Nephron (organoid): Measurements from ENCODE around the gene MRPL51.

ENCODE experiments used
- H3K27ac Mint-ChIP-seq, 3 experiments: 2 replicates each; pipeline ENCODE4 v1.8.0; 2020; ENCODE audit warnings: mixed read lengths in 3 of 3, mild to moderate bottlenecking in 2 of 3, moderate library complexity in 1 of 3
- H3K27me3 Mint-ChIP-seq: 2 replicates; pipeline ENCODE4 v1.8.0; 2021; ENCODE audit warnings: low read depth, mild to moderate bottlenecking, moderate library complexity, mixed read lengths
- H3K36me3 Mint-ChIP-seq: 2 replicates; pipeline ENCODE4 v1.8.0; 2020; ENCODE audit warnings: low read depth, mixed read lengths
- H3K4me1 Mint-ChIP-seq: 2 replicates; pipeline ENCODE4 v1.8.0; 2020; ENCODE audit warnings: mixed read lengths
- H3K4me3 Mint-ChIP-seq, 3 experiments: 2 replicates each; pipeline ENCODE4 v1.8.0; 2020; ENCODE audit warnings: mild to moderate bottlenecking in 3 of 3, mixed read lengths in 3 of 3, moderate library complexity in 2 of 3
- H3K9me3 Mint-ChIP-seq: 2 replicates; pipeline ENCODE4 v1.8.0; 2020; ENCODE audit warnings: mixed read lengths
- TF ChIP-seq, protein P1 (sequence below), 3 experiments: fragments of 200-600 bp; sonication (generic); IDR thresholded peaks; one replicate each; pipeline ENCODE4 v1.5.0; 2021; ENCODE audit warnings: antibody characterized with exemption in 3 of 3; ENCODE audit not compliant: unreplicated experiment in 3 of 3

MRPL51 gene

DNA sequence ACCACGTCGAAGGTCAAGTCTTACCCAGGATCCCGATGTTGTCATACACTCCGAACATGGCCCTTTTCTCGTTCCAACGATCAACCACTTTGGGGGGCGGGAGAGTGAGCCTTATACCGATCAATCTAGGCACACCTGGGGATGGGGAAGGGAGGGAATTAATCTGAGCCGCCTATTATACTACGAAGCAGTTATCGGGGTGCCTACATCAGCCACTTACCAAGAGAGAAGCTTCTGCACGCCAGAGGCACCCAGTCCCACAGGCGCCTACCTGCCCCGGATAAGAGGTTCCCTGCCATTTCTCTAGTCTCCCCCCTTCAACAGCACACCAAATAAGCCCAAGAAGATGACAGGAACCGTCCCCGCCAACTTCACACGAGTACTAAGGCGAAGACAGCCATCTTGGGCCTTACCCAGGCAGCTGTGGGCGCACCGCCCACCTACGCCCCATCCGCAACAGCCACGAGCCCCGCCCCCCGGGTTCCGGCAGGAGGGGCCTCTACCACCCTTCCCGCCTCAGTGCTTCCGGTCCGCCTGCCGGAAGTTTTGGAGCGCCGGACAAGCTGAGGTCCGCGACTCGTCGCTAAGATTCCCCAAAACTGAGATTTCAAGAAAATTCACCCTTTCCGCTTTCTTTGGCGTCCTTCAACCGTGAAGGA is at the start of gene MRPL51:
Gene MRPL51 (minus strand): TSS at position 425 of the 659 bp plus-strand sequence. CDS start 126 bp downstream, at position 299.
- Mint-ChIP-seq H3K36me3 (peaks cover 16% of the 10 kb centered on the region), H3K9me3 (no peaks in the 10 kb centered on the region), H3K27me3 (no peaks in the 10 kb centered on the region), H3K4me3 (peak within 1 kb of the TSS; percentile 89 to 97 (median 90)), H3K27ac (peak within 1 kb of the TSS; percentile 97 to 99 (median 99)), H3K4me1 (peaks cover 27% of the 10 kb centered on the region)
- TF ChIP-seq, protein P1, sequence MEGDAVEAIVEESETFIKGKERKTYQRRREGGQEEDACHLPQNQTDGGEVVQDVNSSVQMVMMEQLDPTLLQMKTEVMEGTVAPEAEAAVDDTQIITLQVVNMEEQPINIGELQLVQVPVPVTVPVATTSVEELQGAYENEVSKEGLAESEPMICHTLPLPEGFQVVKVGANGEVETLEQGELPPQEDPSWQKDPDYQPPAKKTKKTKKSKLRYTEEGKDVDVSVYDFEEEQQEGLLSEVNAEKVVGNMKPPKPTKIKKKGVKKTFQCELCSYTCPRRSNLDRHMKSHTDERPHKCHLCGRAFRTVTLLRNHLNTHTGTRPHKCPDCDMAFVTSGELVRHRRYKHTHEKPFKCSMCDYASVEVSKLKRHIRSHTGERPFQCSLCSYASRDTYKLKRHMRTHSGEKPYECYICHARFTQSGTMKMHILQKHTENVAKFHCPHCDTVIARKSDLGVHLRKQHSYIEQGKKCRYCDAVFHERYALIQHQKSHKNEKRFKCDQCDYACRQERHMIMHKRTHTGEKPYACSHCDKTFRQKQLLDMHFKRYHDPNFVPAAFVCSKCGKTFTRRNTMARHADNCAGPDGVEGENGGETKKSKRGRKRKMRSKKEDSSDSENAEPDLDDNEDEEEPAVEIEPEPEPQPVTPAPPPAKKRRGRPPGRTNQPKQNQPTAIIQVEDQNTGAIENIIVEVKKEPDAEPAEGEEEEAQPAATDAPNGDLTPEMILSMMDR (IDR thresholded peaks at IDR 0.05; ENCODE audit: unreplicated experiment in 3 of 3), result no peak

DNA sequence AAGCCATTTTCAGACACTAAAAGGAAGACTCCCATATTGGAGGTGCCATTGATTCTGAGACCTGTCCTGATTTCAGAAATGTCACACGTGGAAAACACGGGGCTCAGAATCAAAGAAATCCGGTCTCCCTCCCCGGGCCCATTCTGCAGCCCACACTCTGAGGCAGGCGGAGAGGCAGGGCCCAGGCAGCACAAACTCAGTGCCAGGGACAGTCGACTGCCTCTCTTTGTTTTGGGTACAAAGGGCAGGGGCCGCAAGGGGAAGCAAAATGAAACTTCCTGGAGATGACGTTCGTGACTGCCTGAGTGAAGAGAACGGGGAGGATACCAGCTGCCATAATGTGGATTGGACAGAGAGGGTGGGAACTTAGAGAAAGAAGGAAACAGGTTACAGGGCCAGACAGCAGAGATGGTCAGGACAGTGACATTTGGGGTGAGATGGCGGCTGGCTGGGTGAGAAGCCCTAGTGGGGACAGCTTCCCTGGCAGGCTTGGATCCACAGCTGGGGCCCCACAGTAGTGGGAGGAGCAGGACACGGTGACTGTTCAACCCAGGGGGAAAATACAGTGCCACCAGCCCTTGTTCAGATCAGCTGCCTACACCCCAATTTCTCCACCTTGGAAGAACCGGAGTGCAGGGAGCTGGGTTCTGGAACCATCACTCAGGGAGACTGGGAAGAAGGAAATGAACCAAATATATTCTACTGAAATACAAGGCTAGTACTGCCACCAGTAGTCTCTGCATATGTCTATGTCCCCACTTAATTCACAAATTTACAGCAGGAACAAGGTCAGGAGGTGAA is 49.3 kb upstream of the MRPL51 start:
- H3K4me1 Mint-ChIP-seq, result peaks cover 61% of the 10 kb centered on the region
- TF ChIP-seq, protein P1 (IDR thresholded peaks at IDR 0.05; ENCODE audit: unreplicated experiment in 3 of 3), result no peak
- H3K27ac Mint-ChIP-seq, result peak overlapping the region; percentile 90 to 93 (median 91)
- H3K36me3 Mint-ChIP-seq, result peaks cover 53% of the 10 kb centered on the region
- peak overlapping the region in 1 of 3 experiments; percentile 3 for H3K4me3 Mint-ChIP-seq
- H3K9me3 Mint-ChIP-seq, result no peaks in the 10 kb centered on the region
- H3K27me3 Mint-ChIP-seq, result no peaks in the 10 kb centered on the region

DNA sequence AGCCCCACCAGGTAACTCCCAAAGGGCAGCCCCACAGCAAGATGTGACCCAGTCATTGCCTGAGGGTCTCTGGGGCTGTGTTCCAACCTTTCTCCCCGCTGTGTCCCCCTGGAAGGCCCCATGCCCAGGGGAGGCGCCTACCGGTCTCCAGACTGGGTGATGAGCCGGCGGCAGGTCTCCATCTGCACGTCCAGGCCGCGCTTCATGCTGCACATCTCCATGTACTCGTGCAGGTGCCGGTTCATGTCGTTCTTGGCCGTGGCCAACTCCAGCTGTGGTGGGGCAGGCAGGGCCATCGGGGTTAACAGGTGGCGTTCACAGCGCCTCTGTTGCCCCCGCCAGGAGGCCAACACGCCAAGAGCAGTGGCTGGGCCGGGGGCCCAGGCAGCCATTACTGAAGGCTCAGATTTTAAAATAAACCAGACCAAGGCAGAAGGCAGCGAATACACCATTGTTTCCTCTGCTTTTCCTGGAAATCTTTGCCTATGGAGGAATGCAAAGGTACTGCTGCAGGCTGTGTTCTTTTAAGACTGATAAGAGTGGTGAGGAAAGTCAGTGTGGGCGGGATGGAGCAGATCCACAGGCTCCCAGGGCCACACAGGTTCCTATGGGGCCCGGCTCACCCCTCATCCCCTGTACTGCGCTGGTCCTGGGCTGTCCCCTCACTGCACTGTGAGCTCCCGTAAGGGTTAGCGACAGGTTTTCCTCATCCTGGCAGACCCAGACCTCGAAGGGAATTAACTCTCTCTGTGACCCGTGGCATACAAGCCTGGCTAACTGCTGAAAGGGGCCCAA is 48.5 kb upstream of the MRPL51 start:
- no peaks in the 10 kb centered on the region for H3K9me3 Mint-ChIP-seq
- H3K27ac Mint-ChIP-seq, result peak overlapping the region; percentile 90 to 97 (median 94)
- peaks cover 51% of the 10 kb centered on the region for H3K36me3 Mint-ChIP-seq
- TF ChIP-seq, protein P1 (IDR thresholded peaks at IDR 0.05; ENCODE audit: unreplicated experiment in 3 of 3), result no peak
- H3K4me3 Mint-ChIP-seq, result peak overlapping the region in 1 of 3 experiments; percentile 3
- no peaks in the 10 kb centered on the region for H3K27me3 Mint-ChIP-seq
- peaks cover 55% of the 10 kb centered on the region for H3K4me1 Mint-ChIP-seq

DNA sequence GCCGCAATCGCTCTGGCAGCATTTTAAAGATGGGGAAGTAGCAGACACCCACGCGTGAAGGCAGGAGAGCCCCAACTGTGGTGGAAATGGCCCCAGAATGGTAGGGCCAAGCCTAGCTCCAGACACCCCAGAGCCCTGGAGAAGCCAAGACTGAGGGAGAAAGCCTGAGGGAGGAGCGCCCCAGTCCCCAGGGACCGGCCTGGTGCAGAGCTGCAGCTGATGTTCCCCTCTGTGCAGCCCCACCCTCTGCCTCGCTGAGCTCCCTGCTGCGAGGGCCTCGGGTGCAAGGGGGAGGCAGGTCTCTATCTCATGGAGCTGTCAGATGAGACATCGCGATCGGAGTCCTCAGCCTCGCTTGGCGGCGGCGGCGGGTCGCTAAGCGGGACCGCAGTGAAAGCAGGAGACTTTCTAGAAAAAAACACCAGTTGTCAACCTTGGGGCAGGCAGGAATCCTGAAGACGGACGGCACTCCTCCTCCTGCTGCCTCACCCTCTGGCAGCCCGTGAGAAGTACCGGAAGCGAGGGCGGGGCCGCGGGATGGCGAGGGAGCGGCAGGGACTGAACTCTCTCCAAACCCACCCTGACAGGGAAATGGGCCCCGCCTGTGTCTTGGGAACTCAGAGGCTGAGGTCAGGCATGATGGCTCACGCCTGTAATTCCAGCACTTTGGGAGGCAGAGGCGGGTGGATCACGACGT is 47.3 kb upstream of the MRPL51 start:
- H3K27me3 Mint-ChIP-seq, result no peaks in the 10 kb centered on the region
- peaks cover 46% of the 10 kb centered on the region for H3K36me3 Mint-ChIP-seq
- TF ChIP-seq, protein P1 (IDR thresholded peaks at IDR 0.05; ENCODE audit: unreplicated experiment in 3 of 3), result no peak
- H3K27ac Mint-ChIP-seq, result peak overlapping the region; percentile 90 to 97 (median 94)
- peak overlapping the region; percentile 37 to 64 (median 58) for H3K4me3 Mint-ChIP-seq
- no peaks in the 10 kb centered on the region for H3K9me3 Mint-ChIP-seq
- peaks cover 52% of the 10 kb centered on the region for H3K4me1 Mint-ChIP-seq

DNA sequence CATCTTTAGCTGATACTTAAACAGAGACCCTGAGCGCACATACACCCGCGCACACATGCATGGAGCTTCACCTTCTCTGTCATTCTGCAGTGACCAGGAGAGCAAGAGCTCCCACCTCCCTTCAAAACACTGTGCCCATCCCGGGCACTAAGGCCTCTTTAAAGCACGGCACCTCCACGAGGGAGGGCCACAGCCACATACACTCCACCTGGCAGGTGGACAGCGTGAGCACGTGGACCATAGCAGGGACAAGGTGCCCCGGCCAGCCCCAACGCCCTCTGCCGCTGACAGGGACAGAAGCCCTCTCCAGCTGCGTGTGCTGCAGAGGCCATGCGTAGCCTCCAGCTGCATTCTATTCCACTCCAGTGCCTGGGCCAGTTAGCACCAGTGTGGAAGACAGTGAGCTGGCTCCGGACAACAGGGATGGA is 46.7 kb upstream of the MRPL51 start:
- Mint-ChIP-seq H3K4me3 (peak overlapping the region; percentile 2 to 58 (median 31)), H3K9me3 (no peaks in the 10 kb centered on the region), H3K36me3 (peaks cover 46% of the 10 kb centered on the region), H3K27ac (peak overlapping the region; percentile 90 to 97 (median 94)), H3K27me3 (no peaks in the 10 kb centered on the region), H3K4me1 (peaks cover 52% of the 10 kb centered on the region)
- TF ChIP-seq, protein P1 (IDR thresholded peaks at IDR 0.05; ENCODE audit: unreplicated experiment in 3 of 3), result no peak
